BJ (cell line): ENCODE results near the gene CPEB3. TPM values are rescaled to one million over a fixed set of nuclear protein-coding genes. Genes with fewer than 3 reads are reported as not detected.

ENCODE experiments used
- CTCF ChIA-PET: fragments of 350-600 bp; formaldehyde crosslinking; extraction: SDS; loops from one replicate; lab custom pipeline; 2021; ENCODE audit warnings: antibody characterized with exemption, inconsistent platforms; lab: Yijun Ruan, JAX
- POLR2A ChIA-PET: fragments of 300-600 bp; sonication (Branson Sonifier 250); formaldehyde crosslinking; extraction: SDS; loops from one replicate; lab custom pipeline; 2021; ENCODE audit warnings: antibody characterized with exemption; lab: Charles Lee
- DNase-seq: peaks from one replicate; pipeline ENCODE4 v3.0.0-alpha.2; 2011; ENCODE audit warnings: low read depth
- H3K27me3 ChIP-seq: 2 replicates; pipeline ENCODE4 v1.6.0; 2011; ENCODE audit warnings: low read length; ENCODE audit not compliant: control insufficient read depth, insufficient read depth
- H3K36me3 ChIP-seq: 2 replicates; pipeline ENCODE4 v1.5.1; 2011; ENCODE audit warnings: low read length; ENCODE audit not compliant: control insufficient read depth, insufficient read depth
- H3K4me3 ChIP-seq: 2 replicates; pipeline ENCODE4 v1.5.1; 2011; ENCODE audit warnings: low read depth, mild to moderate bottlenecking, control low read depth, low read length
- polyA plus RNA-seq: library from polyadenylated mRNA; depleted of rRNA; stranded (reverse); fragments of >200 nt; gene quantifications from 2 replicates; pipeline ENCODE4 v1.2.3, GENCODE V29; 2011
- TF ChIP-seq, protein P1 (sequence below): IDR thresholded peaks from 2 replicates; pipeline ENCODE4 v1.5.1; 2011; ENCODE audit warnings: low read depth, mild to moderate bottlenecking, control low read depth, inconsistent platforms, low read length, moderate library complexity; ENCODE audit not compliant: insufficient read depth

CPEB3 gene
- polyA plus RNA-seq, 1 experiment, result 0.28 TPM

DNA sequence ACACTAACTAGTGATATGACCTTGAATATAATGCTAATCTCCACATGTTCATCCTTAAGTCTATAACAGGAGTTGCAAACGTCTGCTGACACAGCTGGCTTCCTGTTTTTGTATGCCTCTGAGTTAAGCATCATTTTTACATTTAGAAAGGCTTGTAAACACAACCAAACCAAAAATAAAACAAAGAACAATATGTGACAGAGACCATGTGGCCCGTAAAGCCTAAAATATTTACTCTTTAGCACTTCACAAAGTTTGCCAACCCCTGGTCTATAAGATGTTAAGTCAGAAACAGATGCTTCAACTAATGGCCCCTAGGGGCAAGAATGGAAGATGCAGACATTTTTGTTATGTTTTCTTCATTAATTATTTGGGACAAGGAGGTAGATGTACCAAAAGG, 109.3 kb downstream of the CPEB3 start:
- Histone ChIP-seq H3K36me3 (no peaks in the 10 kb centered on the region), H3K27me3 (no peaks in the 10 kb centered on the region), H3K4me3 (no peak overlapping the region)
- no peak for DNase-seq
- TF ChIP-seq, protein P1, sequence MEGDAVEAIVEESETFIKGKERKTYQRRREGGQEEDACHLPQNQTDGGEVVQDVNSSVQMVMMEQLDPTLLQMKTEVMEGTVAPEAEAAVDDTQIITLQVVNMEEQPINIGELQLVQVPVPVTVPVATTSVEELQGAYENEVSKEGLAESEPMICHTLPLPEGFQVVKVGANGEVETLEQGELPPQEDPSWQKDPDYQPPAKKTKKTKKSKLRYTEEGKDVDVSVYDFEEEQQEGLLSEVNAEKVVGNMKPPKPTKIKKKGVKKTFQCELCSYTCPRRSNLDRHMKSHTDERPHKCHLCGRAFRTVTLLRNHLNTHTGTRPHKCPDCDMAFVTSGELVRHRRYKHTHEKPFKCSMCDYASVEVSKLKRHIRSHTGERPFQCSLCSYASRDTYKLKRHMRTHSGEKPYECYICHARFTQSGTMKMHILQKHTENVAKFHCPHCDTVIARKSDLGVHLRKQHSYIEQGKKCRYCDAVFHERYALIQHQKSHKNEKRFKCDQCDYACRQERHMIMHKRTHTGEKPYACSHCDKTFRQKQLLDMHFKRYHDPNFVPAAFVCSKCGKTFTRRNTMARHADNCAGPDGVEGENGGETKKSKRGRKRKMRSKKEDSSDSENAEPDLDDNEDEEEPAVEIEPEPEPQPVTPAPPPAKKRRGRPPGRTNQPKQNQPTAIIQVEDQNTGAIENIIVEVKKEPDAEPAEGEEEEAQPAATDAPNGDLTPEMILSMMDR, result peak; percentile 38; the same call in 1 of the 2 replicates
- ChIA-PET CTCF (interaction anchor here (0.6 to 1.2 kb wide), 9 partner anchors 10 to 1684 kb away, joined by 3 to 8 read pairs (median 4); no protein-coding TSS in a partner anchor), POLR2A (no interaction called here)

DNA sequence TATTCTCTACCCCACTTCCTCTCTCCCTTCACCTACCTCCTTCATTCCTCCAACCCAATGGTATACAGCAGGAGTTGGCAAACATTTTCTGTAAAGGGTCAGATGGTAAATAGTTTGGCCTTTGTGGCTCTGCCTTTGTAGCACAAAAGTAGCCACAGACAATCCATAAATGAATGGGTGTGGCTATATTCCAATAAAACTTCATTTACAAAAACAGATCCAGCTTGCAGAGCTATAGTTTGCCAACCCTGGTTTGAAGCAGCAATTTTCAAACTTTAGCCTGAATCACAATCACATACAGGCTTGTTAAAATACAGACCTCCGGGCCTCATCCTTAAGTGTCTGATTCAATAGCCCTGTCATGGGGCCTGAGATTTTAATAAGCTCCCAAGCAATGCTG, 110.5 kb downstream of the CPEB3 start:
- TF ChIP-seq, protein P1, result no peak
- CTCF ChIA-PET, result interaction anchor here (0.6 to 1.1 kb wide), 2 partner anchors 10 to 11 kb away, joined by 3 read pairs; no protein-coding TSS in a partner anchor

DNA sequence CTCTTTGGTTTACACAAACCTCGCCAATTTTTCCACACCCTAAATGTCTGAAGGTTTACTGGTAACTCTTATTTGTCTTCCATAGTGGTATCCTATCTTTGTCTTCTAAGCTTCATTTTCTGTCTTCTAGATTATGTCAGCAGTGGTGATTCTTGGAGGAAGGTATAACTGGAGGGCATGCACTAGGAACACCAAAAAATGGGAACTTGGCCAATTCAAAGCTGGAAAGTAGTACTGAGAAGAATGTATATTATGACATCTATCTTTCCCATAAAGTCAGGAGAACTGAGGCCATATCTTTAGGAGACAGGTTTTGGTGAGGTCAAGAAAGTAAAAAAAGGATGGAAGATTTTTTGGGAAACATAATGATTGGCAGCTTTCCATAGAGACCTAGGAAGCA, 113.3 kb downstream of the CPEB3 start:
- Histone ChIP-seq H3K36me3 (no peaks in the 10 kb centered on the region), H3K27me3 (no peaks in the 10 kb centered on the region), H3K4me3 (no peak overlapping the region)
- TF ChIP-seq, protein P1, result no peak
- ChIA-PET POLR2A (no interaction called here), CTCF (no interaction called here)
- no peak for DNase-seq

More for the DNA sequence above, 110.5 kb downstream of the CPEB3 start:
- DNase-seq, result no peak
- POLR2A ChIA-PET, result no interaction called here
- Histone ChIP-seq H3K4me3 (no peak overlapping the region), H3K36me3 (no peaks in the 10 kb centered on the region), H3K27me3 (no peaks in the 10 kb centered on the region)

DNA sequence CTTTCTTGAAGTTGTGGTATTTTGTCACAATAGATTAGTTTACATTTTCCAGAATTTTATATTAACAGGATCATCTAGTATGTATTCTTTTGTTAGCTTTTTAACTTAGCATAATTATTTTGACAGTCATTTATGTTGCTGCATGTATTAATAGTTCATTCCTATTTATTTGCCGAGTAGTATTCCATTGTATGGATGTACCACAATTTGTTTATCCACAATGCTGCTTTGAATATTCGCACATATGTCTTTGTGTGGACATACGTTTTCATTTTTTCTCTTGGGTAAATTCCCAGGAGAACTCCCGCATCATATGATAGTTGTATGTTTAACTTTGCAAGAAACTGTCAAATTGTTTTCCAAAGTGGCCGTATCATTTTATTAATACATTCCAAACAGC, 115.7 kb downstream of the CPEB3 start:
- H3K27me3 ChIP-seq, result no peaks in the 10 kb centered on the region
- CTCF ChIA-PET, result interaction anchor here (1.2 kb wide), 1 partner anchor 19 kb away, joined by 3 read pairs; no protein-coding TSS in a partner anchor
- TF ChIP-seq, protein P1, result no peak
- POLR2A ChIA-PET, result no interaction called here
- no peak for DNase-seq
- no peak overlapping the region for H3K4me3 ChIP-seq
- H3K36me3 ChIP-seq, result no peaks in the 10 kb centered on the region

DNA sequence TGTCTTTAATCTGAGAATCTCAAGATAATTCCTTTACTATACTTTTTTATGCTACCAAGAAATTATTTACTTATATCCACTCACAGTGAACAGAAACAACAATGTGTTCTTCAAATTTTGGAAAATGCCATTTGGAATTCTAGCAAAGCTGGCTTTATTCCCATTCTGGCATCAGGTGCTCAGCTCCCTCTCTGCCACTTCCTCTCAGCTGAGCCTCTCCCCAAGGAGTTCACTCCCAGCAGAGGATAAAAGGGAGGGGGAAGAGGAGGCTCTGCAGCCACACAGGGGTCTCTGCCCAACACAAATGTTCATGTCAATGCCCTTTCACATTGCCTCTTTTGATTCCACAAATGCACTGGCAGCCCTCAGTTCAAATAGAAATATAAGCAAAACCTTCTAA, 116.9 kb downstream of the CPEB3 start:
- Histone ChIP-seq H3K36me3 (no peaks in the 10 kb centered on the region), H3K27me3 (no peaks in the 10 kb centered on the region), H3K4me3 (no peak overlapping the region)
- ChIA-PET CTCF (interaction anchor here (0.6 kb wide), 1 partner anchor 80 kb away, joined by 3 read pairs; no protein-coding TSS in a partner anchor), POLR2A (no interaction called here)
- no peak for DNase-seq
- TF ChIP-seq, protein P1, result no peak
